ENCODE results near the gene FOXA3. TPM values are rescaled to one million over a fixed set of nuclear protein-coding genes. Genes with fewer than 3 reads are reported as not detected.
"Not testable (repeated sequence)": the region's sequence is repeated elsewhere in the genome, so short reads cannot be mapped to it uniquely, and the experiment has no call there.

FOXA3 gene
- total RNA-seq, 1 donor from 2014 or later = 31.6 TPM

DNA sequence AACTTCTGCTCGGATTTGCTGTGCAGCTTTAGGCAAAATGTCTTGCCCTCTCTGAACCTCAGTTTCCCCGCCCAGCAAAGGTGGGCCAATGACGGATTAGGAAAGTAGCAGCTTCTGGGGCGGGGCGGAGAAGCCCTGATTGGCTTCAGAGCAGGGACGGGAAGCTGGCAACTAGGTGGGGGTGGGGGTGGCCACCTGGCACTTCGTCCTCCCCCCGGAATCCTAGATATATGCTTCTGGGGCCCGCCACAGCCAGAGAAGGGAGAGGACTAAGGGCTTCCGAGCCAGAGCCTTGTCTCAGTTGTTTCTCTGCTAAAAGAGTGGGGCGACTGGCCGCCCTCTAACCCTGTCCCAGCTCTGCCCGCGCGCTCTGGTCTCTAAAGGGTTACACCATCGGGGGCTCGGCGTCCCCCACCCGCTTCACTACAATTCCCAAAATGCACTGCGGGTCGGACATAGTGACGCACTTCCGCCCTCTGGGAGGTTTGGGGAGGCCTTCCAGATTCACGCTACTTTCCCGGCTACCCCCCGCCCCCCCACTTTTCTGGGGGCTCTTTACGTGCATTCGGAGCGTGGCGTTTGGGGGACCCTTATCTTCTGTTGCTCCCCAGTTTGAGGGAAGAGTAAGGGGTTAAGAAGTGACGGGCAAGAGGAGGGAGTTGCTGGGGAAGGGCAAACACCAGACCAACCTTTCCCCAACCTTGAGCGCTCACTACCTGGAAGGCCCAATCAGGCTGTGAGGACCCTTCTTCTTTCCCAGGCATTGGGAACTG lies 22.5 kb downstream of the FOXA3 start:
- peak; percentile 56 for ATAC-seq
- peak; percentile 93 for DNase-seq (ENCODE audit: low spot score)

DNA sequence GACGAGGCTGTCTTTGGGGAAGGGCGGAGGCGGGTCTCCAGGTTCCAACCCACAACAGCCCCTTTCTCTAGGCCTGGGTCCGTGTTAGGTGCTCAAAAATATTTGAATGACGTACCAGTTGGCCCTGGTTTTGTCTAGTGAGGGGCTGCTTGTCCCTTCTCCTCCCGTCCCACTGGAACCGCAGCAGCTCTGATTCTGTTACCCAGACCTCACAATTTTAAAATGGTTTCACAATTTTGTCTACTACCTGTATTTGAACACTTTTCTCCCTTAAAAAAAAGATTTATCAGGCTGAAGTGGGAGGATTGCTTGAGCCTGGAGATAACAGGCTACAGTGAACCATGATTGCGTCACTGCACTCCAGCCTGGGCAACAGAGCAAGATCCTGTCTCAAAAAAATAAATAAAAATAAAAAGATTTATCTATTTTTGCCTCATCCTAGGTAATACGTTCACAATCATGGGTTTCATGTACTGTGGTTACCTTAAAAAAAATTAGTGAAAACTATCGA lies 23.1 kb downstream of the FOXA3 start:
- DNase-seq (ENCODE audit: low spot score) (no peak), ATAC-seq (no peak)

- DNase-seq (ENCODE audit: low spot score) (no peak), ATAC-seq (no peak)
Observed at GRCh38 chr19:45889210-45889885, 25.2 kb downstream of the FOXA3 start.

GRCh38 chr19:45890877-45891276 lies 26.8 kb downstream of the FOXA3 start:
- DNase-seq (ENCODE audit: low spot score) (no peak), ATAC-seq (no peak)

DNA sequence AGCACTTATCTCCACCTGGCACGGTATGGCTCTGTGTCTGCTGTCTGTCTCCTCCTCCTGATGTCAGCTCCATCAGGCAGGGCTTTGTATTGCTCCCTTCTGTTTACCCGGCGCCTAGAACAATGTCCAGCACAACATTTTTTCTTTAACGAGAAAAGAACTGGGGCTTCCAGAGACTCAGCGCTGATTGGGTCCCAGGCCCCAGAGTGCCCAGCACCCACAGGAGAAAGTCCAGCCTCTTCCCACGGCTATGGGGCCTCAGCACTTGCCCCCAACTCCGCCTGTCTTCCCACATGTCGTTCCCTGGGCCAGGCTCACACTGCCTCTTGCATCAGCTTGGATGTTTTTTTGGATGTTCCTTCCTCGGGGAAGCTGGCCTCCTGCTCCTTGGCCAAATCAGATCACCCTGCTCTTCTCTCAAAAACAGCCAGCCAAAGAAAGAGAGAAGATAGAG lies 31.4 kb downstream of the FOXA3 start:
- ATAC-seq (no peak), DNase-seq (ENCODE audit: low spot score) (no peak)

GRCh38 chr19:45895983-45896599 lies 32.0 kb downstream of the FOXA3 start:
- DNase-seq (ENCODE audit: low spot score); ATAC-seq: not testable (repeated sequence)

DNA sequence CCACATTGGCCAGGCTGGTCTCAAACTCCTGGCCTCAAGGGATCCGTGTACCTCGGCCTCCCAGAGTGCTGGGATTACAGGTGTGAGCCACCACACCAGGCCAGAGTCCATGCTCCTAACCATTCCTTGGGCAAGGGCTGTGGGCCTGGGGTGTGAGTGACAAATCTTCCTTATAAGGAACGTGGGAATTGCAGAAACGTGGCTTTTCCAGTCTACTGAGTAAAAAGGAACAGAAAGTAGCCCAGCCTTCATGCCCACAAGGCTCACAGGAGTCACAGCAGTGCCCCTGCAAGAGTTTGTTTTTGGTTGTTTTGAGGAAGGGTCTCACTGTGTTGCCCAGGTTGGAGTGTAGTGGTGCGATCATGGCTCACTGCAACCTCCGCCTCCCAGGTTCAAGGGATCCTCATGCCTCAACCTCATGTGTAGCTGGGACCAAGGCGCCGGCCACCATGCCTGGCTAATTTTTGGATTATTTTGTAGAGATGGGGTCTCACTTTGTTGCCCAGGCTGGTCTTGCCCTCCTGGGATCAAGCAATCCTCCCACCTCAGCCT lies 33.2 kb downstream of the FOXA3 start:
- no peak for DNase-seq (ENCODE audit: low spot score)
- ATAC-seq = no peak

GRCh38 chr19:45899253-45899652 lies 35.1 kb downstream of the FOXA3 start:
- DNase-seq (ENCODE audit: low spot score) = no peak
- ATAC-seq = no peak

DNA sequence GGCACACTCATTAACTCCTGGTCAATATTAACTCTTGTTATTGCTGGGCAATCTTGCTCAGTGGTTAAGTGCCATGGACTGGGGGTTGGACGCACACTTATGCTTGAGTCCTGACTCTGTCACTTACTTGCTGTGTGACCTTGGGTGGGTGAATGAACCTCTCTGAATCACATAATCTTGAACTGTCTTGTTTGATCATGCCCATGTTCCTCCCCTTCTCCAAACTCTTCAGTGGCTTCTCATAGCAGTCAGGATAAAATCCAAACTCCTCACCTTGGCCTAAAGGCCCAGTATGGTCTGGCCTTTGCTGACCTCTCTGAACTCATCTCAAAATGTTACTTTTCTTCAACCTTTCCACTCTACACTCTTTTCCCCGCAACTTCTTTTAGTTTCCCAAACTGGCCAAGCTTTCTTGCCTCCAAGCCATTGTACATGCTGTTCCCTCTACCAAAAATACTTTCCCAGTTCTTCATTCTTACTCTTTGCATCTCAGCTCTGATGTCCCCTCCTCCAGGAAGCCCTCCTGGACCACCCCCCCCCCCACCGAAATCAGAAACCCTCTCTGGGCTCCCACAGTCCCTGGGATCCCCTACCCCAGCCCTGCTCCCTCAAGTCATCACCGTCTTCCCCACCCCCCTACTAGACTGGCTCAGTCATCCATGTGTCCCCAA lies 35.9 kb downstream of the FOXA3 start:
- ATAC-seq (no peak), DNase-seq (ENCODE audit: low spot score) (no peak)

DNA sequence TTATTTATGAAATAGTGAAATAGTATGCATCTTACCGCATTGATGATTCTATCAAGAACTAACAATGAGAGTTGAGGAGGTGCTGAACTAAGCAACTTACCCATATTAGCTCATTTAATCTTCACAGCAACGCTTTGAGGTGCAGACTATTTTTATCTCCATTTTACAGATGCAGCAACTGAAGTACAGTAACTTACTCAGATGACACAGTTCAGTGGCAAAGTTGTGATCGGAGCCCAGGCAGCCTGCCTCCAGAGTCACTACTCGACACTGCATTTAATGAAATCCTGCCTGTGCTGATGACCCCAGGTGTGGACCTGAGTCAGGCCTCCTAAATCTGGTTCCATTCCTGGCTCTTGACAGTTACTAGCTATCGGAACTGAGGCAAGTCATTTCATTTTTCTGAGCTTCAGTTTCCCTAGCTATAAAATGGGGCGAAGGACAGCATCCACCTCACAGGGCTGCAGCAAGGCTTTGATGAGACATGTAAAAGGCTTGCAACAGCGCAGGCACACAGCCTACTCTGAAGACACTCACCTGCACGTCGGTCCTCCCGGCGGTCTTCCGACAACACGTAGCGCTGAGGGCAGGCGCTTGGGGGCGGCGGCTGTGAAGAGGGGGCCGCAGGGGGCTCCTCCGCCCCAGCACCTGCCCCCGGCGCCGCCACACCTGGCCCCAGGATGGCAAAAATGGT lies 36.8 kb downstream of the FOXA3 start:
- no peak for ATAC-seq
- no peak for DNase-seq (ENCODE audit: low spot score)

- ATAC-seq (no peak), DNase-seq (ENCODE audit: low spot score) (peak; percentile 52)
Observed at GRCh38 chr19:45901432-45901911, 37.3 kb downstream of the FOXA3 start.

- no peak for DNase-seq (ENCODE audit: low spot score)
- no peak for ATAC-seq
Observed at GRCh38 chr19:45901912-45902650, 38.0 kb downstream of the FOXA3 start, which contains the start of gene MYPOP. Gene MYPOP (minus strand): TSS chr19:45902613. CDS start chr19:45901773, 840 bp downstream.

DNA sequence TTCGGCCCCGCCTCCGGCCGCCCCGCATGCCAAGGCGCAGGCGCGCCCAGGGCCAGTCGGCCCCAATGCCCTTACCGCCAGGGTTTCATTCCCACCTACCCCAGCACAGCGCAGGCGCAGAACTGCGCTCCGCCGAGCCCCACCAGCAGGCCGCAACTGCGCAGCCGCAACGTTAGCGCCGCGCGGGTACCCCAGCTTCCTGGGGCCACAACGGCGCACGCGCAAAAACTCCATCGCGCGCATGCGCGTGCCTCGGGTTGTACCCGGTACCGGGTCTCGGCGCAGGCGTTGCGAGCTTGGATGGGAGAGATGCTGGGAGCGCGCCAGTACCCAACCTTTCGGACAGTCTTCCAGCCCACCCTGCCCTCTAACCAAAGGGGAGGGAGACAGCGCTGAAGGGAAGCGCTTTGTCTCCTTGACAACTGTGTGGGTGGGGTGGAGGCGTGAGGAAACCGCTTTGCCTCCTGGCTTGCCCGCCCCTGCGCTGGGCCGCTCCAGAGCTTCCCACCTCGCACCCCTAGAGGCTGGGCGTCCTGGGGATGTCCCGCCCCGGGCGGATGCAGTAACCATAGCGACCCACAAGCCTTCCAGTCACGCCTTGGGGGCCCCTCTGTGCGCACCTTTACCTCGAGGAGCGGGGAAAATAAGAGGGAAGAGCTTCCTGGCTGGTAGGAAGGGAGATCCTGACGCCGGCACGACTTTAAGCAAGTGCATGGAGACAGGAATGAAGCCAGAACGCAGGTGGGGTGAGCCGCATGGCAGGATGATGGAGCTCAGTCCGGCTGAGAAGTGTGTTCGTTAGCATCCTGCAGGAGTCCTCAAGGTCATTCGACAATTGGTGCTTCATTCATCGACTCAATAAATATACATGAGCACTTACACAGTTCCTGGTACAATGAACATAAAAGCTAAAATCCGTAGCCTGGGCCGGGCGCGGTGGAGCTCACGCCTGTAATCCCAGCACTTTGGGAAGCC lies 38.8 kb downstream of the FOXA3 start:
- DNase-seq (ENCODE audit: low spot score) (peak; percentile 100), ATAC-seq (peak; percentile 93)

DNA sequence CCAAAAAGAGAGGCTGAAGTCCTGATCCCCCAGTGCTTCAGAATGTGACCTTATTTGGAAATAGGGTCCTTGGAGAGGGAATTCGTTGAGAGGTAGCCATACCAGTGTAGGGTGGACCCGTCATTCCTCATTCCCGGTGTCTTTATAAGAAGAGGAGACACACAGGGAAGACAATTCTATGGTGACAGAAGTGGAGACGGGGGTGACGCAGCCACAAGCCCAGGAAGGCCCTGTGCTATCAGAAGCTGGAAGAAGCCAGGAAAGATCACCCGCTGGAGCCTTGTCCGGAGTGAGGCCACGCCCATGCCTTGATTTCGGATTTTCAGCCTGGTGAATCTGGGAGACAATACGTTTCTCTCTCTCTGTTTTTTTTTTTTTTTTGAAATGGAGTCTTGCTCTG lies 40.9 kb downstream of the FOXA3 start:
- DNase-seq (ENCODE audit: low spot score) (no peak), ATAC-seq (no peak)

DNA sequence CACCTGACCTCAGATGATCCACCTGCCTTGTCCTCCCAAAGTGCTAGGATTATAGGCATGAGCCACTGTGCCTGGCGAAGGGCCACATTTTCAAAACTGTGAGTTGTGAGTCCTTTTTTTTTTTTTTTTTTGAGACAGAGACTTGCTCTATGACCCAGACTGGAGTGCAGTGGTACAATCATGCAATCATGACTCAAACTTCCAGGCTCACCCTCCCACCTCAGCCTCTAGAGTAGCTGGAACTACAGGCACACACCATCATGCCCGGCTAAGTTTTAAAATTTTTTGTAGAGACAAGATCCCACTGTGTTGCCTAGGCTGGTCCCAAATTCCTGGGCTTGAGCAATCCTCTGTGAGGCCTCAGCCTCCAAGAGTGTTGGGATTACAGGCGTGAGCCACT lies 42.1 kb downstream of the FOXA3 start:
- DNase-seq (ENCODE audit: low spot score) (no peak), ATAC-seq (no peak)

DNA sequence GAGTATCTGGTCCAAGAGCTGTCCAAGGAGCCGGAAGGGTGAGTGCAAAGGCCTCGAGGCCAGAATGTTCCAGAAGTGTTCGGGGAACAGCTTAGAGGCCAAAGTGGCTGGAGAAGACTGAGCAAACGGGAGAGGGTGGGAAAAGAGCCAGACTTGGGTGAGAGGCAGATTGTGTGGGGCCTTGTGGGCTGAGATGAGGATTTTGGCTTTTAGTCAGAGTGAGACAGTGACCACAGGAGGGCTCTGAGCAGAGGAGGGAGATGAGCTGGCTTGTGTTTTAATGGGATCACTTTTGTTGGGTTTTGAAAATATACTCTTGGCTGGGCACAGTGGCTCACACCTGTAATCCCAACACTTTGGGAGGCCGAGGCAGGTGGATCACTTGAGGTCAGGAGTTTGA lies 44.8 kb downstream of the FOXA3 start:
- no peak for ATAC-seq

DNA sequence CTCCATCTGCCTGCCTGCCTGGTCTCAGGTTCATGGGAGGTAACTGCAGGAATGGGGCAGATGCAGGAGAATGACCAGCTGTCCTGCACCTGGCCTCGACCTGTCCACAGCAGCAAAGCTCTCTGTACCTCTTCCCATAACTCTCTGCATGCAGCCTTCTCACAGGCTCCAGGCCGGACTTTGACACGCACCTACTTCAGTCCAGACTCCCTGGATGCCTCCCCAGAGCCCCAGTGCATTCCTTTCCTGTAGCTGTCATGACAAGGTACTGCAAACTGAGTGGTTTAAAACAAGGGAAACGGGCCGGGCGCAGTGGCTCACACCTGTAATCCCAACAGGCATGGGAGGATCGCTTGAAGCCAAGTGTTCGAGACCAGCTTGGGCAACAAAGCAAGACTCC lies 47.2 kb downstream of the FOXA3 start:
- ATAC-seq (peak; percentile 15), DNase-seq (ENCODE audit: low spot score) (no peak)

More for the DNA sequence above, 44.8 kb downstream of the FOXA3 start:
- DNase-seq (ENCODE audit: low spot score) = no peak

Data from left lobe of liver (tissue), 2 donors.